Natural killer cell (primary cell): ENCODE measurements around the gene PAPOLA. TPM values are rescaled to one million over a fixed set of nuclear protein-coding genes. Genes with fewer than 3 reads are reported as not detected.

Source experiments
- ATAC-seq, 3 donors: fragments of 150-1000 bp in 2 of 3; fragments of 200-7000 bp in 1 of 3; cut with Tn5 transposase; 1 replicate in 1 of 3; 2 replicates in 2 of 3; pipeline ENCODE4 v1.10.0; 2021; ENCODE audit warnings: mild to moderate bottlenecking in 2 of 3, moderate library complexity in 2 of 3
- DNase-seq, 2 donors: peaks; one replicate each; pipeline versions ENCODE4 v3.0.0 to v3.0.0-alpha.2; 2013 to 2021; ENCODE audit warnings: mixed read lengths in 1 of 2
- H3K27ac ChIP-seq: one replicate; pipeline ENCODE4 v1.5.1; 2013; ENCODE audit warnings: mild to moderate bottlenecking, low read length
- H3K27me3 ChIP-seq: one replicate; pipeline ENCODE4 v1.6.1; 2013; ENCODE audit warnings: low read length; ENCODE audit not compliant: control insufficient read depth, insufficient read depth
- H3K36me3 ChIP-seq: one replicate; pipeline ENCODE4 v1.6.1; 2013; ENCODE audit warnings: low read length; ENCODE audit not compliant: control insufficient read depth, insufficient read depth
- H3K4me1 ChIP-seq: one replicate; pipeline ENCODE4 v1.6.1; 2013; ENCODE audit warnings: low read length; ENCODE audit not compliant: control insufficient read depth, insufficient read depth
- H3K4me3 ChIP-seq: one replicate; pipeline ENCODE4 v1.5.1; 2013; ENCODE audit warnings: low read length
- H3K9me3 ChIP-seq: one replicate; pipeline ENCODE4 v1.6.1; 2013; ENCODE audit warnings: low read length; ENCODE audit not compliant: control insufficient read depth, insufficient read depth
- H3K27ac Mint-ChIP-seq, 2 donors: one replicate each; pipeline ENCODE4 v1.8.0; 2022; ENCODE audit warnings: mild to moderate bottlenecking in 2 of 2, mixed read lengths in 2 of 2, moderate library complexity in 1 of 2
- H3K27me3 Mint-ChIP-seq, 2 donors: one replicate each; pipeline ENCODE4 v1.8.0; 2022; ENCODE audit warnings: low read depth in 2 of 2, mixed read lengths in 2 of 2
- H3K36me3 Mint-ChIP-seq: one replicate; pipeline ENCODE4 v1.8.0; 2022; ENCODE audit warnings: mixed read lengths
- H3K4me1 Mint-ChIP-seq, 2 donors: one replicate each; pipeline ENCODE4 v1.8.0; 2022; ENCODE audit warnings: mixed read lengths in 2 of 2
- H3K4me3 Mint-ChIP-seq: one replicate; pipeline ENCODE4 v1.8.0; 2022; ENCODE audit warnings: mild to moderate bottlenecking, moderate library complexity, mixed read lengths
- H3K9me3 Mint-ChIP-seq, 2 donors: one replicate each; pipeline ENCODE4 v1.8.0; 2022; ENCODE audit warnings: mixed read lengths in 2 of 2
- WGBS: methylation state at CpG from one replicate; pipeline ENCODE4 v1.1.7; 2013; ENCODE audit warnings: missing lambda C conversion rate; ENCODE audit not compliant: insufficient coverage; 5-methylcytosine and 5-hydroxymethylcytosine counted together
- intact Hi-C: fragments of 100-400 bp; cut with micrococcal nuclease; formaldehyde crosslinking; loops from one replicate; pipeline ENCODE4 v1.14.2; 2022
- total RNA-seq, 4 donors: library from RNA; stranded (reverse); fragments of 120-200 nt in 1 of 4; gene quantifications; one replicate each; pipeline versions ENCODE4 v1.2.3 to v1.2.4, GENCODE V29; 2013 to 2022
- TF ChIP-seq, protein P1 (sequence below): fragments of 200-600 bp; IDR thresholded peaks from one replicate; pipeline ENCODE4 v1.8.0; 2022; ENCODE audit warnings: antibody characterized with exemption

PAPOLA gene
- total RNA-seq, 3 donors from 2014 or later (not counting 1 experiment from before 2014, with no cell fraction given), result 200 to 225 (median 224) TPM

DNA sequence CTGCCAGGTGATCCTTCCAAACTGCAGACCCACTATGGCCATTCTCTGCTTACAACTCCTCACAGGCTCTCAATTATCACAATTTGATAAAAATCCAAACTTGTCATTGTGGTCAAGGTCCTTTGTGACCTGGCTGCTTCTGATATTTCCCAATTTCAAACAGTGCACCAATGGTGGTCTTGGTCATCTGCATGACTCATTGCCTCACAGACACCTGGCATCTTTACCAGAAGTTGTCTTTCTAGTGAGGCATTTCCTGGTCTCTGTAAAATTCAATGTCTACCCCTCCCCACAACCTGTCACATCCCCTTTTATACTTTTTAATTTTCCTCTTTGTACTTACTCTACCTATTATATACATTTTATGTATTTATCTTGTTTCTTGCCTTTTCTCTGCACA is 17.8 kb upstream of the PAPOLA start:
- Histone ChIP-seq H3K4me1 (no peaks in the 10 kb centered on the region), H3K36me3 (no peaks in the 10 kb centered on the region), H3K27ac (no peak overlapping the region), H3K9me3 (no peaks in the 10 kb centered on the region), H3K27me3 (no peaks in the 10 kb centered on the region), H3K4me3 (no peak overlapping the region)
- Mint-ChIP-seq H3K36me3 (no peaks in the 10 kb centered on the region), H3K27ac (no peak overlapping the region), H3K9me3 (no peaks in the 10 kb centered on the region), H3K27me3 (peaks cover 18 to 24% of the 10 kb centered on the region in 2 donors), H3K4me3 (no peak overlapping the region), H3K4me1 (no peaks in the 10 kb centered on the region)
- intact Hi-C loops, result no loop called here
- peak in 1 of 3 donors; percentile 55 for ATAC-seq
- TF ChIP-seq, protein P1, sequence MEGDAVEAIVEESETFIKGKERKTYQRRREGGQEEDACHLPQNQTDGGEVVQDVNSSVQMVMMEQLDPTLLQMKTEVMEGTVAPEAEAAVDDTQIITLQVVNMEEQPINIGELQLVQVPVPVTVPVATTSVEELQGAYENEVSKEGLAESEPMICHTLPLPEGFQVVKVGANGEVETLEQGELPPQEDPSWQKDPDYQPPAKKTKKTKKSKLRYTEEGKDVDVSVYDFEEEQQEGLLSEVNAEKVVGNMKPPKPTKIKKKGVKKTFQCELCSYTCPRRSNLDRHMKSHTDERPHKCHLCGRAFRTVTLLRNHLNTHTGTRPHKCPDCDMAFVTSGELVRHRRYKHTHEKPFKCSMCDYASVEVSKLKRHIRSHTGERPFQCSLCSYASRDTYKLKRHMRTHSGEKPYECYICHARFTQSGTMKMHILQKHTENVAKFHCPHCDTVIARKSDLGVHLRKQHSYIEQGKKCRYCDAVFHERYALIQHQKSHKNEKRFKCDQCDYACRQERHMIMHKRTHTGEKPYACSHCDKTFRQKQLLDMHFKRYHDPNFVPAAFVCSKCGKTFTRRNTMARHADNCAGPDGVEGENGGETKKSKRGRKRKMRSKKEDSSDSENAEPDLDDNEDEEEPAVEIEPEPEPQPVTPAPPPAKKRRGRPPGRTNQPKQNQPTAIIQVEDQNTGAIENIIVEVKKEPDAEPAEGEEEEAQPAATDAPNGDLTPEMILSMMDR, result no peak
- DNase-seq, result no peak

DNA sequence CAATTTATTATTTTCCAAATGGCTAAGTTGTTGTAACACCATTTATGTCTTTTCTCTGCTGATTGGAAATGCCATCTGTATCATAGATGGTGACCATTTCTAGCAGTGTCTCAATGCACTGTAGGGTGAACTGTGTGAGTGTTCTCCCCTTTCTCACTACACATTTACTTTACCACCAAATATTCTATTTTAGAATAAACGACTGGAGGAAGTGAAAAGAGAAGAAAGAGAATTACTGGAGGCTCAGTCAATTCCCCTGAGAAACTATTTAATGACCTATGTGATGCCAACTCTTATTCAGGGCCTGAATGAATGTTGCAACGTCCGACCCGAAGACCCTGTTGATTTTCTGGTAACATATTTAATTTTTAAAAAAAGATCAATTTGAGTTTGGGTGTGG is 15.5 kb upstream of the PAPOLA start:
- H3K27ac ChIP-seq, result no peak overlapping the region
- 40% methylated on average over 4 of the region's 4 CpGs for WGBS
- no peaks in the 10 kb centered on the region for H3K4me1 Mint-ChIP-seq
- no peaks in the 10 kb centered on the region for H3K9me3 Mint-ChIP-seq
- DNase-seq (no peak), ATAC-seq (no peak)
- H3K9me3 ChIP-seq, result no peaks in the 10 kb centered on the region
- no peaks in the 10 kb centered on the region for H3K4me1 ChIP-seq
- H3K36me3 ChIP-seq, result no peaks in the 10 kb centered on the region
- H3K4me3 ChIP-seq, result no peak overlapping the region
- TF ChIP-seq, protein P1, result no peak
- no peaks in the 10 kb centered on the region for H3K27me3 ChIP-seq
- no peaks in the 10 kb centered on the region for H3K36me3 Mint-ChIP-seq
- intact Hi-C loops, result no loop called here
- H3K27me3 Mint-ChIP-seq, result peaks cover 23 to 38% of the 10 kb centered on the region in 2 donors
- no peak overlapping the region for H3K4me3 Mint-ChIP-seq
- H3K27ac Mint-ChIP-seq, result no peak overlapping the region

DNA sequence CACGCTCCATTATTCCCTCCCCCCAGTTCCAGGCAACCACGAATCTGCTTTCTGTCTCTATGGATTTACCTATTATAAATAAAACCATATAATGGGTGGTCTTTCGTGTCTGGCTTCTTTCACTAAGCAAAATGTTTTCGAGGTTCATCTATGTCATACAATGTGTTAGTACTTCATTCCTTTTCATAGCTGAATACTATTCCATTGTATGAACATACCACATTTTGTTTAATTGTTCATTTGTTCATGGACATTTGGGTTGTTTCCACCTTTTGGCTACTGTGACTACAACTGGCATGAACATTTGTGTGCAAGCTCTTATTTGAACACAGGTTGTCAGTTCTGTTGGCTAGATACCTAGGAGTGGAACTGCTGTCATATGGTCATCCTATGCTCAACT is 12.9 kb upstream of the PAPOLA start:
- H3K4me3 ChIP-seq, result no peak overlapping the region
- H3K27me3 ChIP-seq, result no peaks in the 10 kb centered on the region
- intact Hi-C loops, result no loop called here
- ATAC-seq, result no peak
- TF ChIP-seq, protein P1, result no peak
- 75% methylated on average over 3 of the region's 4 CpGs for whole genome bisulfite sequencing
- no peaks in the 10 kb centered on the region for H3K36me3 ChIP-seq
- no peaks in the 10 kb centered on the region for H3K9me3 ChIP-seq
- peaks cover 22 to 32% of the 10 kb centered on the region in 2 donors for H3K27me3 Mint-ChIP-seq
- H3K4me1 ChIP-seq, result no peaks in the 10 kb centered on the region
- H3K27ac ChIP-seq, result no peak overlapping the region
- no peak overlapping the region for H3K27ac Mint-ChIP-seq
- H3K36me3 Mint-ChIP-seq, result no peaks in the 10 kb centered on the region
- no peaks in the 10 kb centered on the region for H3K4me1 Mint-ChIP-seq
- H3K4me3 Mint-ChIP-seq, result no peak overlapping the region
- no peak for DNase-seq
- no peaks in the 10 kb centered on the region for H3K9me3 Mint-ChIP-seq

DNA sequence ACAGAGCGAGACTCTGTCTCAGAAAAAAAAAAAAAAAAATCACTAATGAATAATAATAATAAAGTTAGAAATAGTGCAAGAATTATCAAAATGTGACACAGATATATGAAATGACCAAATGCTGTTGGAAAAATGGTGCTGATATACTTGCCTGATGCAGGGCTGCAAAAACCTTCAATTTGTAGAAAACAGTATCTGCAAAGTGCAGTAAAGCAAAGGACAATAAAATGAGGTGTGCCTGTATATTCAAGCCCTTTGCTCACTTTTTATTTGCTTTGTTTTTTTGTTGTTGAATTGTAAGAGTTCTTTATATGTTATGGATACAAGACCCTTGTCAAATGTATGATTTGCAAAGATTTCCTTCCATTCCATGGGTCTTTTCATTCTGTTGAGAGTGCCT is 9.0 kb upstream of the PAPOLA start:
- ATAC-seq (no peak), DNase-seq (no peak)
- TF ChIP-seq, protein P1, result no peak
- Mint-ChIP-seq H3K9me3 (no peaks in the 10 kb centered on the region), H3K27me3 (peaks cover 27 to 43% of the 10 kb centered on the region in 2 donors), H3K4me3 (no peak overlapping the region), H3K4me1 (peaks cover 0 to 6% of the 10 kb centered on the region in 2 donors), H3K27ac (no peak overlapping the region), H3K36me3 (no peaks in the 10 kb centered on the region)
- intact Hi-C loops, result no loop called here
- no peak overlapping the region for H3K27ac ChIP-seq
- H3K9me3 ChIP-seq, result no peaks in the 10 kb centered on the region
- no peak overlapping the region for H3K4me3 ChIP-seq
- H3K36me3 ChIP-seq, result no peaks in the 10 kb centered on the region
- H3K27me3 ChIP-seq, result no peaks in the 10 kb centered on the region
- H3K4me1 ChIP-seq, result no peaks in the 10 kb centered on the region
- WGBS, result no CpG with 5 or more reads among the region's 1 CpG
